ENCODE data around the gene MYO7A.

Gene MYO7A

DNA sequence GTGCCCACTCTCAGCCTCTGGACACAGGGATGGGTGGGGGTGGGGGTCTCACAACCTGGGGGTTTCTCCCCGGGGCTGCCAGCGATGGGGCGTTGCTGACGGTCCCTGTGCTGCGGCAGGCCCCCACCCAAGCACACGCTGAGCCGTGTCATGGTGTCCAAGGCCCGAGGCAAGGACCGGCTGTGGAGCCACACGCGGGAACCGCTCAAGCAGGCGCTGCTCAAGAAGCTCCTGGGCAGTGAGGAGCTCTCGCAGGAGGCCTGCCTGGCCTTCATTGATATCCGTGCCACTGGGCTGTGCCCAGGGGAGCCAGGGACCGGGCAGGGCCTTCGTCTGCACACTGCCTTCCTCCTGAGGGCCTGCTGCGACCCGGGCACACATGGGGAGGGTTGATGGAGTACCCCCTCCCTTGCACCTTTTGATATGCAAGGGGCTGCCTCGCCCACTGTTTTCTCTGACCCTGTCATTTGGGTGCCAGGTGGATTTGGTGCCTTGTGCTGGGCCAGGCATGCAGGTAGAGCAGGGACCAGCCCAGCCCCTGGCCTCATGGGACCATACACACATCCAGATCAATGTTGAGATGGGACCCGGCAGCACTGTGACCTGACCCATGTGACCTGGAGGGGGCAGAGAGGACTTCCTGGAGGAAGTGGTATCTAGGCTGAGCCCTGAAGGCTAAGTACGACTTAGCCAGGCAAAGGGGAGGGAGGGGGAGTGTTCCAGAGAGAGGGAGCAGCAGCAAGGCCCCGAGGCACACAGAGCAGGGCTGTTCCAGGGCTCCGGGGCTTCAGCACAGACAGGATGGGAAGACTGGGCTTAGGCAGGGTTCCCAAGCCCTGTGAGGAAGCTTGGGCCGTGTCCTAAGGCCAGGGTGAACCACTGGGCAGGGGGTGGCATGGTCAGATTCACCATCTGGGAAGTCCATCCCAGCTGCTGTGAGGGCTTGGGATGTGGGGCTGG, 75.2 kb downstream of the MYO7A start:
- H2AFZ ChIP-seq (ENCODE audit: low read length), result no peak overlapping the region
- no peaks in the 10 kb centered on the region for H3F3A ChIP-seq (ENCODE audit: insufficient read depth, low read length)
- no peaks in the 10 kb centered on the region for H4K20me1 ChIP-seq (ENCODE audit: insufficient read depth, low read length)
- H3K27me3 ChIP-seq (replicated peaks; ENCODE audit: insufficient read depth, low read length), result no peaks in the 10 kb centered on the region
- H3K4me1 ChIP-seq (ENCODE audit: low read length), result no peaks in the 10 kb centered on the region
- H3K4me3 ChIP-seq (ENCODE audit: low read length), result no peak overlapping the region
- TF ChIP-seq EZH2 (optimal IDR thresholded peaks at IDR 0.05; ENCODE audit: low read depth, low read length), result no peak
- no peak for TF ChIP-seq EZH2phosphoT487 (IDR thresholded peaks at IDR 0.05; ENCODE audit: low read length)
- TF ChIP-seq, protein P1, sequence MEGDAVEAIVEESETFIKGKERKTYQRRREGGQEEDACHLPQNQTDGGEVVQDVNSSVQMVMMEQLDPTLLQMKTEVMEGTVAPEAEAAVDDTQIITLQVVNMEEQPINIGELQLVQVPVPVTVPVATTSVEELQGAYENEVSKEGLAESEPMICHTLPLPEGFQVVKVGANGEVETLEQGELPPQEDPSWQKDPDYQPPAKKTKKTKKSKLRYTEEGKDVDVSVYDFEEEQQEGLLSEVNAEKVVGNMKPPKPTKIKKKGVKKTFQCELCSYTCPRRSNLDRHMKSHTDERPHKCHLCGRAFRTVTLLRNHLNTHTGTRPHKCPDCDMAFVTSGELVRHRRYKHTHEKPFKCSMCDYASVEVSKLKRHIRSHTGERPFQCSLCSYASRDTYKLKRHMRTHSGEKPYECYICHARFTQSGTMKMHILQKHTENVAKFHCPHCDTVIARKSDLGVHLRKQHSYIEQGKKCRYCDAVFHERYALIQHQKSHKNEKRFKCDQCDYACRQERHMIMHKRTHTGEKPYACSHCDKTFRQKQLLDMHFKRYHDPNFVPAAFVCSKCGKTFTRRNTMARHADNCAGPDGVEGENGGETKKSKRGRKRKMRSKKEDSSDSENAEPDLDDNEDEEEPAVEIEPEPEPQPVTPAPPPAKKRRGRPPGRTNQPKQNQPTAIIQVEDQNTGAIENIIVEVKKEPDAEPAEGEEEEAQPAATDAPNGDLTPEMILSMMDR (IDR thresholded peaks at IDR 0.05; ENCODE audit: low read length), result no peak
- no peaks in the 10 kb centered on the region for H3K9me3 ChIP-seq (replicated peaks; ENCODE audit: insufficient read depth, low read length)
- peak; percentile 2 for DNase-seq
- H3K9me2 ChIP-seq (replicated peaks; ENCODE audit: insufficient read depth, low read length), result no peaks in the 10 kb centered on the region
- H3K4me2 ChIP-seq (ENCODE audit: low read depth, low read length), result no peak overlapping the region
- H3K9ac ChIP-seq (ENCODE audit: low read length), result no peak overlapping the region
- H3K36me3 ChIP-seq (replicated peaks; ENCODE audit: insufficient read depth, low read length), result no peaks in the 10 kb centered on the region
- H3K27ac ChIP-seq (ENCODE audit: low read length), result no peak overlapping the region
- H3K79me2 ChIP-seq (ENCODE audit: low read length), result no peaks in the 10 kb centered on the region

DNA sequence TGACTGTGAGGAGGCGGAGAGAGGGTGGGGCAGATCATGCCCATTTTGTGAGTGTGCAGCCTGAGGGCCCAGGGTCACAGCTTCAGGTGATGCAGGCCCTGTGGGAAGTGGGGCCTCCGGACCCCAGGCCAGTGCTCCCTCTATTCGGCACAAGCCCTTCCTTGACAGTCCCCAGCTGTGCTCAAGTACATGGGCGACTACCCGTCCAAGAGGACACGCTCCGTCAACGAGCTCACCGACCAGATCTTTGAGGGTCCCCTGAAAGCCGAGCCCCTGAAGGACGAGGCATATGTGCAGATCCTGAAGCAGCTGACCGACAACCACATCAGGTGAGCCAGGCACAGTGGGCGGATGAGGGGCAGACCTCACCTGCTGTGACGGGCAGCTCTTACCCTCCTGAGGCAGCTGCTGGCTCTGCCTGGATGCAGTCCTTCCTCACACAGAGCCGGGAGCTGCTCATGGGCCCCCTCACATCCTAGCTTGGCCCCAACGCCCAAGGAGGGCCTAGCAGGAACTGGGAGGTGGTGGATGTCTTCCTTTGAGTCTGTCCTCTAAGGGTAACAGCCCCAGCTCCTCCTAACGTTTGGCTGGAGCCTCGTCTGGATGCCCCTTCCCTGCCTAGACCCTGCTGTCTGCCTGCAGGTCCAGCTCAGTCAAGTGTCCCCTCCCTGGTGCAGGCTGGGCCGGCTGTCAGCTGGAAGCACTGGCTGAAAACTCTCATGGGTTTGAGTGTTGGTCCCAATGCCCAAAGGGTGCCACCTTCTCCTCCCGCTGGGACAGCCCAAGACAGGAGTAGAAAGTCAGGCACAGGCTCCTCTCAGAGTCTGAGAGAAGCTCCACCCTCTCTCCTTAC, 76.1 kb downstream of the MYO7A start:
- Histone ChIP-seq H3K27ac (ENCODE audit: low read length) (no peak overlapping the region), H3K9ac (ENCODE audit: low read length) (no peak overlapping the region), H4K20me1 (ENCODE audit: insufficient read depth, low read length) (no peaks in the 10 kb centered on the region), H3K36me3 (replicated peaks; ENCODE audit: insufficient read depth, low read length) (no peaks in the 10 kb centered on the region), H3K4me3 (ENCODE audit: low read length) (no peak overlapping the region), H2AFZ (ENCODE audit: low read length) (no peak overlapping the region), H3K79me2 (ENCODE audit: low read length) (no peaks in the 10 kb centered on the region), H3K27me3 (replicated peaks; ENCODE audit: insufficient read depth, low read length) (no peaks in the 10 kb centered on the region), H3K9me2 (replicated peaks; ENCODE audit: insufficient read depth, low read length) (no peaks in the 10 kb centered on the region), H3K4me1 (ENCODE audit: low read length) (no peaks in the 10 kb centered on the region), H3K4me2 (ENCODE audit: low read depth, low read length) (no peak overlapping the region), H3F3A (ENCODE audit: insufficient read depth, low read length) (no peaks in the 10 kb centered on the region), H3K9me3 (replicated peaks; ENCODE audit: insufficient read depth, low read length) (no peaks in the 10 kb centered on the region)
- TF ChIP-seq EZH2phosphoT487 (IDR thresholded peaks at IDR 0.05; ENCODE audit: low read length) (no peak), EZH2 (optimal IDR thresholded peaks at IDR 0.05; ENCODE audit: low read depth, low read length) (no peak)
- TF ChIP-seq, protein P1 (IDR thresholded peaks at IDR 0.05; ENCODE audit: low read length), result no peak
- DNase-seq, result peak; percentile 4

DNA sequence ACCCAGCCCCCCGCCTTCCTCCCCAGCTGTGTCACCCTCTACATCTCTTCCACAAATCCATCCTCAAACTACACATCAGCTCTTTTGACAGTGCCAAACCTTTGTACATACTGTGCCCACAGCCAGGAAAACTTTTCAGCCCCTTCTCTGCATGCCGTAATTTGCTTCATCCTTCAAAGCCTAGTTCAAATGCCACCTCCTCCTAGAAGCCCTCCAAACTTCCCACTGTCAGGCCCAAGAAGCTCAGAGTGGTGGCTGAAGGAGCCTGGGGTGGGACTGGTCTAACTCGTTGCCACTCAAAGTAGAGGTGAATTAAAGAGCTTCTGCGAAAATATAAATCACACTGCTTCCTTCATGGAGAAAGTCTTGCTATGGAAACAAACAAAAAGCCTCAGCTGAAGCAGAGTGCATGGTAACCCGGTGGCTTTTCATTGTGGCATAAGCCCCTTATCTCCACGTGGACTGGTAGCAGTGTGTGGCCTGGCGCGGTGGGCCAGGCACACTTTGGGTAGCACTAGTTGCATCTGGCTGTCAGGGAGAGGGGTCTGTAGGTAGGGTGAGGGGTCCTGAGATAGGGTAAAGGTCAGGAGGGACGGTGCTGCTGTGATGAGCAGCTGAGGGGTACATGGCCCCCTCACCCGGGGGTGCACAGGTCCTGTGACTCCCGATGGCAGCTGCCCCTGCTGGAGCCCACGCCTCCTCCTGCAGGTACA, 76.9 kb downstream of the MYO7A start:
- Histone ChIP-seq H3K27me3 (replicated peaks; ENCODE audit: insufficient read depth, low read length) (no peaks in the 10 kb centered on the region), H3K9me3 (replicated peaks; ENCODE audit: insufficient read depth, low read length) (no peaks in the 10 kb centered on the region), H3K9me2 (replicated peaks; ENCODE audit: insufficient read depth, low read length) (no peaks in the 10 kb centered on the region), H3K79me2 (ENCODE audit: low read length) (no peaks in the 10 kb centered on the region), H3K9ac (ENCODE audit: low read length) (no peak overlapping the region), H2AFZ (ENCODE audit: low read length) (no peak overlapping the region), H3K4me1 (ENCODE audit: low read length) (no peaks in the 10 kb centered on the region), H3F3A (ENCODE audit: insufficient read depth, low read length) (no peaks in the 10 kb centered on the region), H3K27ac (ENCODE audit: low read length) (no peak overlapping the region), H4K20me1 (ENCODE audit: insufficient read depth, low read length) (no peaks in the 10 kb centered on the region), H3K4me2 (ENCODE audit: low read depth, low read length) (no peak overlapping the region), H3K36me3 (replicated peaks; ENCODE audit: insufficient read depth, low read length) (no peaks in the 10 kb centered on the region), H3K4me3 (ENCODE audit: low read length) (no peak overlapping the region)
- TF ChIP-seq, protein P1 (IDR thresholded peaks at IDR 0.05; ENCODE audit: low read length), result no peak
- TF ChIP-seq EZH2phosphoT487 (IDR thresholded peaks at IDR 0.05; ENCODE audit: low read length) (no peak), EZH2 (optimal IDR thresholded peaks at IDR 0.05; ENCODE audit: low read depth, low read length) (no peak)
- DNase-seq, result peak; percentile 2

All from MM.1S (cell line).